K562 (cell line): ENCODE results near the gene PDCD7. TPM values are rescaled to one million over a fixed set of nuclear protein-coding genes. Genes with fewer than 3 reads are reported as not detected.
"Not testable (repeated sequence)": the region's sequence is repeated elsewhere in the genome, so short reads cannot be mapped to it uniquely, and the experiment has no call there.

ENCODE experiments used
- ATAC-seq: fragments of 200-7000 bp; cut with Tn5 transposase; 3 replicates; pipeline ENCODE4 v1.9.1; 2020; ENCODE audit warnings: moderate library complexity
- BruUV-seq: library from RNA; stranded (reverse); fragments of 400-500 nt; replicated peaks from 2 replicates; lab custom pipeline; 2021; lab: Mats Ljungman, UMichigan
- CTCF ChIA-PET: fragments of 300-600 bp; formaldehyde crosslinking; extraction: SDS; loops from one replicate; lab custom pipeline; 2021; ENCODE audit warnings: low intra/inter-chr PET ratio; lab: Yijun Ruan, JAX
- POLR2A ChIA-PET: fragments of 300-600, 350-650 bp; sonication (Branson Sonifier 250); formaldehyde crosslinking; extraction: SDS; loops from one replicate; lab custom pipeline; 2021; ENCODE audit warnings: antibody characterized with exemption, inconsistent platforms; lab: Yijun Ruan, JAX
- DNase-seq, 4 experiments: peaks; one replicate each; pipeline versions ENCODE4 v3.0.0 to v3.0.0-alpha.2; 2011 to 2018; ENCODE audit warnings: low spot score in 3 of 4, mixed read lengths in 3 of 4; ENCODE audit errors: extremely low read depth in 1 of 4
- FAIRE-seq: peaks from 2 replicates; lab custom pipeline; 2011; peaks lifted over from hg19 to GRCh38; lab: Jason Lieb, UNC
- H2AFZ ChIP-seq: 2 replicates; pipeline ENCODE4 v1.6.0; 2011; ENCODE audit warnings: low read depth, low read length, control low read depth, inconsistent platforms
- H3K27ac ChIP-seq: fragments of 200-600 bp; 3 replicates; pipeline ENCODE4 v1.8.0; 2011; ENCODE audit warnings: low read depth, mild to moderate bottlenecking, control low read depth, inconsistent platforms, low read length, moderate library complexity, mixed read lengths; ENCODE audit errors: extremely low read depth
- H3K27me3 ChIP-seq, 2 experiments: fragments of 300-600 bp in 1 of 2; 2 replicates in 1 of 2; 3 replicates in 1 of 2; pipeline versions ENCODE4 v1.6.0 to v1.8.0; 2011; ENCODE audit warnings: inconsistent platforms in 2 of 2, low read length in 2 of 2, mild to moderate bottlenecking in 1 of 2, mixed read lengths in 1 of 2, moderate library complexity in 1 of 2; ENCODE audit not compliant: control insufficient read depth in 2 of 2, insufficient read depth in 2 of 2
- H3K36me3 ChIP-seq: fragments of 300-600 bp; 3 replicates; pipeline ENCODE4 v1.8.0; 2011; ENCODE audit warnings: mild to moderate bottlenecking, low read length, inconsistent platforms; ENCODE audit not compliant: control insufficient read depth, insufficient read depth
- H3K4me1 ChIP-seq, 2 experiments: fragments of 200-600 bp in 1 of 2; replicated peaks in 1 of 2; 2 replicates in 1 of 2; 3 replicates in 1 of 2; pipeline versions ENCODE4 v1.5.1 to v1.8.0; 2011; ENCODE audit warnings: inconsistent platforms in 2 of 2, low read length in 2 of 2, mild to moderate bottlenecking in 1 of 2, mixed read lengths in 1 of 2, moderate library complexity in 1 of 2; ENCODE audit not compliant: control insufficient read depth in 2 of 2, insufficient read depth in 2 of 2
- H3K4me2 ChIP-seq: 2 replicates; pipeline ENCODE4 v1.6.1; 2011; ENCODE audit warnings: low read length, control low read depth, inconsistent platforms, mixed read lengths; ENCODE audit not compliant: insufficient read depth
- H3K4me3 ChIP-seq: fragments of 200-600 bp; sonication (generic), shearing (Covaris generic); 2 replicates; pipeline ENCODE4 v1.5.1; 2016; ENCODE audit warnings: control low read depth, inconsistent platforms
- H3K79me2 ChIP-seq: fragments of 200-600 bp; 3 replicates; pipeline ENCODE4 v1.8.0; 2011; ENCODE audit warnings: low read length, inconsistent platforms; ENCODE audit not compliant: control insufficient read depth, insufficient read depth
- H3K9ac ChIP-seq, 2 experiments: 2 replicates each; pipeline versions ENCODE4 v1.6.0 to v1.6.1; 2011; ENCODE audit warnings: low read depth in 2 of 2, low read length in 2 of 2, control low read depth in 1 of 2, inconsistent platforms in 1 of 2, mild to moderate bottlenecking in 1 of 2, mixed read lengths in 1 of 2; ENCODE audit not compliant: insufficient read depth in 1 of 2
- H3K9me1 ChIP-seq: one replicate; pipeline ENCODE4 v1.6.0; 2011; ENCODE audit warnings: inconsistent platforms, mild to moderate bottlenecking, low read length, moderate library complexity; ENCODE audit not compliant: control insufficient read depth, insufficient read depth
- H3K9me3 ChIP-seq: replicated peaks from 2 replicates; pipeline ENCODE4 v1.5.1; 2011; ENCODE audit warnings: low read depth, low read length, inconsistent platforms; ENCODE audit not compliant: control insufficient read depth, insufficient read depth
- H4K20me1 ChIP-seq: replicated peaks from 2 replicates; pipeline ENCODE4 v1.6.1; 2011; ENCODE audit warnings: low read length, inconsistent platforms, mixed read lengths; ENCODE audit not compliant: control insufficient read depth, insufficient read depth
- CBX3 ChIP-seq, 2 experiments: IDR thresholded peaks; 1 replicate in 1 of 2; 2 replicates in 1 of 2; pipeline ENCODE4 v1.6.1; 2012; ENCODE audit warnings: inconsistent platforms in 2 of 2, low read length in 2 of 2, borderline replicate concordance in 1 of 2, control low read depth in 1 of 2
- CBX5 ChIP-seq: IDR thresholded peaks from 2 replicates; pipeline ENCODE4 v1.6.1; 2014; ENCODE audit warnings: low read depth, borderline replicate concordance
- CEBPZ ChIP-seq: fragments of 150-350 bp; IDR thresholded peaks from 2 replicates; pipeline ENCODE4 v1.6.1; 2014; ENCODE audit warnings: low read depth, mild to moderate bottlenecking, low read length, borderline replicate concordance
- ZFP36 ChIP-seq: fragments of 150-350 bp; IDR thresholded peaks from 2 replicates; pipeline ENCODE4 v1.6.1; 2018; ENCODE audit warnings: low read length, low read depth; ENCODE audit not compliant: partially characterized antibody
- ZNF431 ChIP-seq: sonication (generic); formaldehyde crosslinking; IDR thresholded peaks from 2 replicates; pipeline ENCODE4 v1.8.0; 2022; ENCODE audit warnings: mild to moderate bottlenecking, missing genetic modification reagents
- WGBS: fragments of 100-300 bp; shearing (Covaris generic); methylation state at CpG from one replicate; pipeline ENCODE4 v1.1.6; 2016; ENCODE audit warnings: low coverage, mixed read lengths; ENCODE audit not compliant: insufficient coverage; ENCODE audit errors: missing lambda C conversion rate; 5-methylcytosine and 5-hydroxymethylcytosine counted together
- in situ Hi-C: fragments of 300-500 bp; cut with MboI; formaldehyde crosslinking; loops from 4 replicates; pipeline ENCODE4 v1.15.0; 2018; ENCODE audit warnings: inconsistent platforms, mixed read lengths
- intact Hi-C: fragments of 100-400 bp; cut with micrococcal nuclease; formaldehyde crosslinking; loops from 2 replicates; pipeline ENCODE4 v1.14.2; 2022
- polyA plus RNA-seq, 8 experiments: library from polyadenylated mRNA; depleted of rRNA in 4 of 8; stranded (reverse) in 5 of 8; unstranded in 3 of 8; fragments of >200 nt; fragmentation: Nextera tagmentation in 2 of 8; fragmentation: Illumina TruSeq in 1 of 8; extraction: Ambion mirVana in 2 of 8; extraction: Trizol in 1 of 8; gene quantifications; 2 replicates each; pipeline versions ENCODE4 v1.2.1 to v1.2.3, GENCODE V29; 2011 to 2014; ENCODE audit warnings: inconsistent platforms in 1 of 8, missing spikeins in 1 of 8
- total RNA-seq, 7 experiments: library from RNA; depleted of rRNA in 6 of 7; stranded (reverse); fragments of >200 nt in 6 of 7; fragmentation: Illumina TruSeq in 2 of 7; extraction: Trizol in 2 of 7; gene quantifications; 2 replicates each; pipeline versions ENCODE4 v1.2.1 to v1.2.3, GENCODE V29; 2011 to 2021; ENCODE audit warnings: low replicate concordance in 1 of 7

PDCD7 gene
- total and polyA plus RNA-seq, 9 of the 15 experiments (the other 6 are each of a cell fraction or from before 2014, with no cell fraction given) = 11.8 to 30.2 (median 18.8) TPM

GRCh38 chr15:65137893-65138292 is 4.3 kb upstream of the PDCD7 start:
- DNase-seq, H3K9ac ChIP-seq, H3K9me1 ChIP-seq, H3K4me3 ChIP-seq, ATAC-seq, BruUV-seq, FAIRE-seq, in situ Hi-C loops, H3K4me1 ChIP-seq, intact Hi-C loops, H3K27ac ChIP-seq, CTCF ChIA-PET, POLR2A ChIA-PET, H3K27me3 ChIP-seq, H3K9me3 ChIP-seq, H2AFZ ChIP-seq, H4K20me1 ChIP-seq, H3K4me2 ChIP-seq, H3K36me3 ChIP-seq: not testable (repeated sequence)
- peaks cover 15% of the 10 kb centered on the region for H3K79me2 ChIP-seq
- peak; percentile 99 for TF ChIP-seq ZNF431
- 36% methylated on average over 4 of the region's 4 CpGs for WGBS

- H3K4me3 ChIP-seq, H3K9ac ChIP-seq, H3K4me2 ChIP-seq, H2AFZ ChIP-seq, ATAC-seq, POLR2A ChIA-PET, CTCF ChIA-PET, H3K27ac ChIP-seq, H3K9me3 ChIP-seq, H3K36me3 ChIP-seq, intact Hi-C loops, BruUV-seq, in situ Hi-C loops, H4K20me1 ChIP-seq, DNase-seq, FAIRE-seq, H3K9me1 ChIP-seq, H3K27me3 ChIP-seq: not testable (repeated sequence)
- peaks cover 3 to 17% of the 10 kb centered on the region in 2 experiments; a peak in 2 of 5 replicates for H3K4me1 ChIP-seq
- peak; percentile 87 for TF ChIP-seq ZFP36
- peak in 1 of 2 experiments; percentile 81; a peak in 2 of 3 replicates for TF ChIP-seq CBX3 (IDR thresholded peaks at IDR 0.05; ENCODE audit: borderline replicate concordance in 1 of 2, low read length in 2 of 2)
- TF ChIP-seq CBX5 = 0 out of 2 replicates have a peak, but pooled peaks have one; percentile 74
- TF ChIP-seq CEBPZ = 0 out of 2 replicates have a peak, but pooled peaks have one; percentile 52
- H3K79me2 ChIP-seq = peaks cover 23% of the 10 kb centered on the region
- 44% methylated on average over 7 of the region's 7 CpGs for WGBS
Measured at GRCh38 chr15:65137089-65137488, 3.5 kb upstream of the PDCD7 start.
